Measurements from ENCODE around the gene KLF16. TPM values are rescaled to one million over a fixed set of nuclear protein-coding genes. Genes with fewer than 3 reads are reported as not detected.

Gene KLF16
- total RNA-seq, 2 donors from 2014 or later: 7.7 to 11.0 TPM

DNA sequence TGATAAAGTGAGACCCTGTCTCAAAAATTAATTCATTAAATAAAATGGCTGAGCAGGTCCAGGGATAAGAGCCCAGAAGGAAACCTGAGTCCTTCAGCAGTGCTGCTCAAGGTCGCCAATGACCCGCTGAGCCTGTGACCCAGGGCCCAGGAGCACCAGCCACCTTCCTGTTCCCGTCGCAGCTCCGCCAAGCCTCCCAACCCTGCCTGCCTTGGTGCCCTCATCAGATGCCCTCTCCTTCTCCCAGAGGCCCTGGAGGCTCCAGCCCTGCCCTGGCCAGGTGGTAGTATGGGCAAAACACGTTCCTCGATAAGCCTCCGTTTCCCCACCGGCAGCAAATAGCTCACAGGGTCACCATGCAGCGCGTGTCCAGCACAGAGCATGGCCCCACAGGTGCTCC is 17.7 kb downstream of the KLF16 start:
- H3K27ac ChIP-seq: no peak overlapping the region
- H3K9me3 ChIP-seq: no peaks in the 10 kb centered on the region
- DNase-seq (ENCODE audit: low spot score): no peak
- H3K4me3 ChIP-seq: no peak overlapping the region
- TF ChIP-seq, protein P1, sequence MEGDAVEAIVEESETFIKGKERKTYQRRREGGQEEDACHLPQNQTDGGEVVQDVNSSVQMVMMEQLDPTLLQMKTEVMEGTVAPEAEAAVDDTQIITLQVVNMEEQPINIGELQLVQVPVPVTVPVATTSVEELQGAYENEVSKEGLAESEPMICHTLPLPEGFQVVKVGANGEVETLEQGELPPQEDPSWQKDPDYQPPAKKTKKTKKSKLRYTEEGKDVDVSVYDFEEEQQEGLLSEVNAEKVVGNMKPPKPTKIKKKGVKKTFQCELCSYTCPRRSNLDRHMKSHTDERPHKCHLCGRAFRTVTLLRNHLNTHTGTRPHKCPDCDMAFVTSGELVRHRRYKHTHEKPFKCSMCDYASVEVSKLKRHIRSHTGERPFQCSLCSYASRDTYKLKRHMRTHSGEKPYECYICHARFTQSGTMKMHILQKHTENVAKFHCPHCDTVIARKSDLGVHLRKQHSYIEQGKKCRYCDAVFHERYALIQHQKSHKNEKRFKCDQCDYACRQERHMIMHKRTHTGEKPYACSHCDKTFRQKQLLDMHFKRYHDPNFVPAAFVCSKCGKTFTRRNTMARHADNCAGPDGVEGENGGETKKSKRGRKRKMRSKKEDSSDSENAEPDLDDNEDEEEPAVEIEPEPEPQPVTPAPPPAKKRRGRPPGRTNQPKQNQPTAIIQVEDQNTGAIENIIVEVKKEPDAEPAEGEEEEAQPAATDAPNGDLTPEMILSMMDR (IDR thresholded peaks at IDR 0.05): no peak
- peaks cover 4% of the 10 kb centered on the region for H3K36me3 ChIP-seq
- H3K4me1 ChIP-seq (ENCODE audit: control insufficient read depth in 1 of 2, low read depth in 2 of 2): peaks cover 22 to 42% of the 10 kb centered on the region in 2 donors
- no peak for ATAC-seq (ENCODE audit: insufficient number of reproducible peaks, low FRiP score, low read depth)
- H3K27me3 ChIP-seq (replicated peaks; ENCODE audit: insufficient read depth): no peaks in the 10 kb centered on the region

DNA sequence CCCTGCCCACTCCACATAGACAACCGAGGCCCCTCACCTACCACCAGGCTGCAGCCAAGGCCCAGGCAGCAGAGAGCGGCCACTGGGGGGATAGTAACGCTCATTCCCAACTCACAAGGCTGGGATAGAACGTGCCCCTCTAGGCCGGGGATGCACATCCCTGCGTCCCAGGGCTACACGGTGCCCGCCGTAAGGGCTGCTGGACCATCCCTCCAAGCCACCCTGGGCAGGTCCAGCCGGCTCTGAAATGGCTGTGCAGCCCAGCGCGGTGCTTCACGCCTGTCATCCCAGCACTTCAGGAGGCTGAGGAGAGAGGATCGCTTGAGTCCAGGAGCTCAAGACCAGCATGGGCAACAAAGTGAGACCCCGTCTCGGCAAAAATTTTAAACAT is 18.3 kb downstream of the KLF16 start:
- DNase-seq (ENCODE audit: low spot score) (no peak), ATAC-seq (ENCODE audit: insufficient number of reproducible peaks, low FRiP score, low read depth) (no peak)
- H3K27me3 ChIP-seq (replicated peaks; ENCODE audit: insufficient read depth): no peaks in the 10 kb centered on the region
- TF ChIP-seq, protein P1 (IDR thresholded peaks at IDR 0.05): no peak
- peaks cover 22 to 42% of the 10 kb centered on the region in 2 donors for H3K4me1 ChIP-seq (ENCODE audit: control insufficient read depth in 1 of 2, low read depth in 2 of 2)
- peaks cover 4% of the 10 kb centered on the region for H3K36me3 ChIP-seq
- H3K27ac ChIP-seq: no peak overlapping the region
- H3K9me3 ChIP-seq: no peaks in the 10 kb centered on the region
- H3K4me3 ChIP-seq: no peak overlapping the region

DNA sequence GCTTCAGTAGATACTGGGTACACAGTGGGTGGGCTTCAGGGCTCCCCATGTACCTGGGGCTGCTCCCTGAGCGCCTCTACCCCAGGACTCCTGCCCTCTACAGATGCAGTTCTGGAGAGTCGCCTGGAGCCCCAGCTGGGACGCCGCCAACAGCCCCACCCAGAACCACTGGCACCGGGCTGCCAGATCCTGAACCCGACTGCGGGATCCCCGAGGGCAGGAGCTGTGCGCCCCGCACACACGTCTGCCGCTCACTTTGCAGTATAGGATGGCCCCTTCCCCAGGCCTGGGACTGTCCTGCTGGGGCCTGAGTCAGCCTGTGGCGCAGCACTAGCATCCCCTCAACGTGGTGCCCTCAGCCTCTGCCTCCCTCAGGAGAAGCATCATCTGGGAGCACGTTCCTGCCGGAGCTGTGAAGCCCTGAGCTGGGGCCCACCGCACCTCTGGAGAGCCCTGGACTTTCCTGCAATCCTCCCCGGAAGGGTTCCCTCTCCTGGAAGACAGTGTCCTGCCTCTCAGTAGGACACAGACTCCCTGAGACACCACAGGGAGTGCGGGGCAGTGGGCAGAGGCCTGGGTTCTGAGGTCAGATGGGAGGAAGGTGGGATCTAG is 18.8 kb downstream of the KLF16 start:
- Histone ChIP-seq H3K9me3 (no peaks in the 10 kb centered on the region), H3K4me1 (ENCODE audit: control insufficient read depth in 1 of 2, low read depth in 2 of 2) (peaks cover 22 to 42% of the 10 kb centered on the region in 2 donors), H3K27ac (no peak overlapping the region), H3K4me3 (no peak overlapping the region), H3K36me3 (peaks cover 4% of the 10 kb centered on the region), H3K27me3 (replicated peaks; ENCODE audit: insufficient read depth) (no peaks in the 10 kb centered on the region)
- TF ChIP-seq, protein P1 (IDR thresholded peaks at IDR 0.05): no peak
- no peak for DNase-seq (ENCODE audit: low spot score)
- ATAC-seq (ENCODE audit: insufficient number of reproducible peaks, low FRiP score, low read depth): no peak

DNA sequence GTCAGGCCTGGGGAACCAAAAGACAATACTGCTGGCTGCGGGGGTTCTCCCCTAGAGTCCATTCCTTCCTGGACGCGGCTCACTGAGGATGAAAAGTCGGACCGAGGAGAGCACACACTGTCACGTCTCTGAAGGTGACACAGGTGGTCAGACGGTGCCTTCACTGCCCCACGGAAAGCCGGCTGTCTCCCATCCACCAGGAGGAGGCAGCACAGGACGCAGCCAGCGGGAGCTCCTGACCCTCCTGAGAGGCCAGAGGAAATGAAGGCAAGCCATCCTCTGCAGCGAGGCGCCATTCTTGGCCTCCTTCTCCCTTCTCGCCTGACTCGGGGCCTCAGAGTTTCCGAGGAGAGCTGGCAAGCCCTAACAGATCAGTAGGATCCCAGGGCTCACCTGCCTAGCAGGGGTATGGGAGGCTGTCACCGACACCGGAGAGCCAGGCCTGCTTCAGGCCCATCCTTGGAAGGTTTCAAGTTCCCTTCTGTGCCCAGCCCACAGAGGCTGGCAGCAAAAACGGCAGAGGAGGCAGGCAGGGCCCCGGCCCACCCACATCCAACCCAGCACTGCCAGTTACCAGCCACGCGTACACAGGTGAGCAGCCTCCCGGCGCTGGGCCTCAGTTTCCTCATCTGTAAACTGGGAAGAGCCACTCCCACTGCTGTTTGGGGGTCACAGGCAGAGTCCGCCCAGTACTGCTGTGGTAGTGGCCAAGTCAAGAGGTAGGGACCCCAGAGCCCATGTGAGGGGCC is 19.6 kb downstream of the KLF16 start:
- no peak overlapping the region for H3K27ac ChIP-seq
- peaks cover 4% of the 10 kb centered on the region for H3K36me3 ChIP-seq
- H3K4me3 ChIP-seq: no peak overlapping the region
- H3K4me1 ChIP-seq (ENCODE audit: control insufficient read depth in 1 of 2, low read depth in 2 of 2): peaks cover 22 to 42% of the 10 kb centered on the region in 2 donors
- no peaks in the 10 kb centered on the region for H3K27me3 ChIP-seq (replicated peaks; ENCODE audit: insufficient read depth)
- ATAC-seq (ENCODE audit: insufficient number of reproducible peaks, low FRiP score, low read depth) (no peak), DNase-seq (ENCODE audit: low spot score) (no peak)
- TF ChIP-seq, protein P1 (IDR thresholded peaks at IDR 0.05): no peak
- no peaks in the 10 kb centered on the region for H3K9me3 ChIP-seq

DNA sequence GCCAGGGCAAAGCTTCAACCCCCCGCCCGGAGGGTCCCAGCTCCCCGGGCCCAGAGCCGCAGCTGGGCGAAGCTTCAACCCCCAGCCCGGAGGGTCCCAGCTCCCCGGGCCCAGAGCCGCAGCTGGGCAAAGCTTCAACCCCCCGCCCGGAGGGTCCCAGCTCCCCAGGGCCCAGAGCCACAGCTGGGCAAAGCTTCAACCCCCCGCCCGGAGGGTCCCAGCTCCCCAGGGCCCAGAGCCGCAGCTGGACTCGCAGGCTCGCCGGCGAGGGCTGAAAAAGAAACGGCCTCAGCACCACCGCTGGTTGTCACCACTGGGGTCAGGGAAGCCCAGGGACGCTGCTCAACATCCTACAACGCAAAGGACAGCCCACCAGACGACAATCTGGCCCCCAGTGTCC is 20.3 kb downstream of the KLF16 start:
- no peak for DNase-seq (ENCODE audit: low spot score)
- Histone ChIP-seq H3K4me3 (no peak overlapping the region), H3K27me3 (replicated peaks; ENCODE audit: insufficient read depth) (no peaks in the 10 kb centered on the region), H3K4me1 (ENCODE audit: control insufficient read depth in 1 of 2, low read depth in 2 of 2) (peaks cover 22 to 42% of the 10 kb centered on the region in 2 donors), H3K36me3 (peaks cover 4% of the 10 kb centered on the region), H3K9me3 (no peaks in the 10 kb centered on the region), H3K27ac (no peak overlapping the region)
- TF ChIP-seq, protein P1 (IDR thresholded peaks at IDR 0.05): no peak
- ATAC-seq (ENCODE audit: insufficient number of reproducible peaks, low FRiP score, low read depth): no peak

All from thoracic aorta (tissue), 2 donors.